Transverse colon (tissue), 3 donors: ENCODE results near the gene GON4L.

Experiments
- EP300 ChIP-seq: sonication (generic); formaldehyde crosslinking; IDR thresholded peaks from one replicate; pipeline ENCODE4 v1.6.1; 2017; ENCODE audit warnings: antibody characterized with exemption, low read depth
- TF ChIP-seq, protein P1 (sequence below), 5 experiments: fragments of 200-600 bp in 3 of 5; fragments of 450-650 bp in 2 of 5; sonication (generic) in 3 of 5; IDR thresholded peaks; 1 replicate in 2 of 5; 2 replicates in 3 of 5; pipeline ENCODE4 v1.5.1; 2016 to 2017; ENCODE audit warnings: antibody characterized with exemption in 5 of 5, inconsistent platforms in 3 of 5, mild to moderate bottlenecking in 2 of 5, moderate library complexity in 1 of 5

DNA sequence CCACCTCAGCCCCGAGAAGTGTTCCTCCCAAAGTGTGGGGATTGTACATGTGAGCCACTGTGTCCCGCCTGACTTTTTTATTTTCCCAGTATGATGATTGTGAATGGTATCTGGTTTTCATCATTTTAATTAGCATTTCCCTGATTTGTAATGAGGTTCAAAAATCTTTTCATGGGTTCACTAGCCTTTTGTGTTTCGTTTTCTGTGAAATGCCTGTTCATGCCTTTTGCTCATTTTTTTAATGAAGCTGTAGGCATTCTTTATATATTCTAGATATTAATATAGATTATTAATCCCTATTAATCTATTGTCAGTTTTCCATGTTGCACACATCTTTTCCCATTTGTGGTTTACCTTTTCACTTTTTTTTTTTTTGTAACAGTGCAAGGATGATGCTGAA lies 147.6 kb downstream of the GON4L start:
- TF ChIP-seq, protein P1, sequence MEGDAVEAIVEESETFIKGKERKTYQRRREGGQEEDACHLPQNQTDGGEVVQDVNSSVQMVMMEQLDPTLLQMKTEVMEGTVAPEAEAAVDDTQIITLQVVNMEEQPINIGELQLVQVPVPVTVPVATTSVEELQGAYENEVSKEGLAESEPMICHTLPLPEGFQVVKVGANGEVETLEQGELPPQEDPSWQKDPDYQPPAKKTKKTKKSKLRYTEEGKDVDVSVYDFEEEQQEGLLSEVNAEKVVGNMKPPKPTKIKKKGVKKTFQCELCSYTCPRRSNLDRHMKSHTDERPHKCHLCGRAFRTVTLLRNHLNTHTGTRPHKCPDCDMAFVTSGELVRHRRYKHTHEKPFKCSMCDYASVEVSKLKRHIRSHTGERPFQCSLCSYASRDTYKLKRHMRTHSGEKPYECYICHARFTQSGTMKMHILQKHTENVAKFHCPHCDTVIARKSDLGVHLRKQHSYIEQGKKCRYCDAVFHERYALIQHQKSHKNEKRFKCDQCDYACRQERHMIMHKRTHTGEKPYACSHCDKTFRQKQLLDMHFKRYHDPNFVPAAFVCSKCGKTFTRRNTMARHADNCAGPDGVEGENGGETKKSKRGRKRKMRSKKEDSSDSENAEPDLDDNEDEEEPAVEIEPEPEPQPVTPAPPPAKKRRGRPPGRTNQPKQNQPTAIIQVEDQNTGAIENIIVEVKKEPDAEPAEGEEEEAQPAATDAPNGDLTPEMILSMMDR (IDR thresholded peaks at IDR 0.05): no peak
- TF ChIP-seq EP300: no peak
